Measurements from ENCODE around the gene ICAM4.
"Not testable (repeated sequence)": the region's sequence is repeated elsewhere in the genome, so short reads cannot be mapped to it uniquely, and the experiment has no call there.

Gene ICAM4

GRCh38 chr19:10277795-10278589, 8.8 kb upstream of the ICAM4 start:
- H3K4me3 ChIP-seq (replicated peaks; ENCODE audit: insufficient read depth, low read length): no peak overlapping the region
- no peaks in the 10 kb centered on the region for H3K27me3 ChIP-seq (ENCODE audit: insufficient read depth, poor library complexity, severe bottlenecking)
- no peak overlapping the region for H3K27ac ChIP-seq (replicated peaks)
- no peak for TF ChIP-seq GABPA (IDR thresholded peaks at IDR 0.05; ENCODE audit: low read depth)
- no peak for TF ChIP-seq POLR2AphosphoS5 (IDR thresholded peaks at IDR 0.05; ENCODE audit: low read depth)
- no peak for TF ChIP-seq REST (IDR thresholded peaks at IDR 0.05; ENCODE audit: insufficient replicate concordance, low read depth)
- no peak for TF ChIP-seq SPI1 (IDR thresholded peaks at IDR 0.05; ENCODE audit: borderline replicate concordance, low read depth)
- no peak for TF ChIP-seq CTCF (IDR thresholded peaks at IDR 0.05; ENCODE audit: insufficient read depth, low read length)
- no peak for DNase-seq (ENCODE audit: low read depth in 1 of 2, low spot score in 1 of 2)

GRCh38 chr19:10278935-10279334, 7.8 kb upstream of the ICAM4 start:
- no peak overlapping the region for H3K4me3 ChIP-seq (replicated peaks; ENCODE audit: insufficient read depth, low read length)
- DNase-seq (ENCODE audit: low read depth in 1 of 2, low spot score in 1 of 2): no peak
- H3K27ac ChIP-seq (replicated peaks): no peak overlapping the region
- TF ChIP-seq REST (IDR thresholded peaks at IDR 0.05; ENCODE audit: insufficient replicate concordance, low read depth) (no peak), POLR2AphosphoS5 (IDR thresholded peaks at IDR 0.05; ENCODE audit: low read depth) (no peak), SPI1 (IDR thresholded peaks at IDR 0.05; ENCODE audit: borderline replicate concordance, low read depth) (no peak), GABPA (IDR thresholded peaks at IDR 0.05; ENCODE audit: low read depth) (no peak), CTCF (IDR thresholded peaks at IDR 0.05; ENCODE audit: insufficient read depth, low read length) (no peak)
- no peaks in the 10 kb centered on the region for H3K27me3 ChIP-seq (ENCODE audit: insufficient read depth, poor library complexity, severe bottlenecking)

- DNase-seq (ENCODE audit: low read depth in 1 of 2, low spot score in 1 of 2): peak in 1 of 2 experiments; percentile 43
- no peak for TF ChIP-seq CTCF (IDR thresholded peaks at IDR 0.05; ENCODE audit: insufficient read depth, low read length)
- TF ChIP-seq SPI1 (IDR thresholded peaks at IDR 0.05; ENCODE audit: borderline replicate concordance, low read depth): peak; percentile 45; the same call in 1 of the 2 replicates
- no peaks in the 10 kb centered on the region for H3K27me3 ChIP-seq (ENCODE audit: insufficient read depth, poor library complexity, severe bottlenecking)
- no peak overlapping the region for H3K27ac ChIP-seq (replicated peaks)
- no peak overlapping the region for H3K4me3 ChIP-seq (replicated peaks; ENCODE audit: insufficient read depth, low read length)
Measured at GRCh38 chr19:10279737-10280442, 6.9 kb upstream of the ICAM4 start.

- not testable (repeated sequence) for H3K4me3 ChIP-seq (replicated peaks; ENCODE audit: insufficient read depth, low read length); H3K27ac ChIP-seq (replicated peaks); H3K27me3 ChIP-seq (ENCODE audit: insufficient read depth, poor library complexity, severe bottlenecking); DNase-seq (ENCODE audit: low read depth in 1 of 2, low spot score in 1 of 2)
Measured at GRCh38 chr19:10282043-10282442, 4.7 kb upstream of the ICAM4 start.
